BE2C (cell line): ENCODE data around the gene RSPH6A.

Experiments used
- DNase-seq: peaks from one replicate; pipeline ENCODE4 v3.0.0-alpha.2; 2020
- H3K27me3 ChIP-seq: fragments of 250-450 bp; sonication (Bioruptor Pico); 2 replicates; pipeline ENCODE4 v1.5.1; 2020; ENCODE audit warnings: mild to moderate bottlenecking
- H3K36me3 ChIP-seq: fragments of 250-450 bp; sonication (Bioruptor Pico); 2 replicates; pipeline ENCODE4 v1.5.1; 2020; ENCODE audit warnings: mild to moderate bottlenecking
- H3K4me1 ChIP-seq: fragments of 250-450 bp; sonication (Bioruptor Pico); 2 replicates; pipeline ENCODE4 v1.5.1; 2020
- H3K4me3 ChIP-seq: 2 replicates; pipeline ENCODE4 v1.5.1; 2011; ENCODE audit warnings: low read depth, low read length
- H3K9me3 ChIP-seq: fragments of 250-450 bp; sonication (Bioruptor Pico); 2 replicates; pipeline ENCODE4 v1.5.1; 2020
- CTCF ChIP-seq: IDR thresholded peaks from 2 replicates; pipeline ENCODE4 v1.5.1; 2012; ENCODE audit warnings: mild to moderate bottlenecking, low read depth, low read length

RSPH6A gene

GRCh38 chr19:45746866-45747265, 68.2 kb downstream of the RSPH6A start:
- no peak for DNase-seq
- no peaks in the 10 kb centered on the region for H3K36me3 ChIP-seq
- TF ChIP-seq CTCF = no peak

More at GRCh38 chr19:45746866-45747265, 68.2 kb downstream of the RSPH6A start:
- Histone ChIP-seq H3K27me3 (peaks cover 17% of the 10 kb centered on the region), H3K4me3 (no peak overlapping the region), H3K4me1 (no peaks in the 10 kb centered on the region), H3K9me3 (no peaks in the 10 kb centered on the region)
